Raji (cell line): ENCODE measurements around the gene PCGF5.

ENCODE experiments used
- POLR2A ChIP-seq: IDR thresholded peaks from 2 replicates; pipeline ENCODE4 v1.6.1; 2011; ENCODE audit warnings: low read depth, low read length, control low read depth; ENCODE audit not compliant: insufficient read depth

Gene PCGF5

DNA sequence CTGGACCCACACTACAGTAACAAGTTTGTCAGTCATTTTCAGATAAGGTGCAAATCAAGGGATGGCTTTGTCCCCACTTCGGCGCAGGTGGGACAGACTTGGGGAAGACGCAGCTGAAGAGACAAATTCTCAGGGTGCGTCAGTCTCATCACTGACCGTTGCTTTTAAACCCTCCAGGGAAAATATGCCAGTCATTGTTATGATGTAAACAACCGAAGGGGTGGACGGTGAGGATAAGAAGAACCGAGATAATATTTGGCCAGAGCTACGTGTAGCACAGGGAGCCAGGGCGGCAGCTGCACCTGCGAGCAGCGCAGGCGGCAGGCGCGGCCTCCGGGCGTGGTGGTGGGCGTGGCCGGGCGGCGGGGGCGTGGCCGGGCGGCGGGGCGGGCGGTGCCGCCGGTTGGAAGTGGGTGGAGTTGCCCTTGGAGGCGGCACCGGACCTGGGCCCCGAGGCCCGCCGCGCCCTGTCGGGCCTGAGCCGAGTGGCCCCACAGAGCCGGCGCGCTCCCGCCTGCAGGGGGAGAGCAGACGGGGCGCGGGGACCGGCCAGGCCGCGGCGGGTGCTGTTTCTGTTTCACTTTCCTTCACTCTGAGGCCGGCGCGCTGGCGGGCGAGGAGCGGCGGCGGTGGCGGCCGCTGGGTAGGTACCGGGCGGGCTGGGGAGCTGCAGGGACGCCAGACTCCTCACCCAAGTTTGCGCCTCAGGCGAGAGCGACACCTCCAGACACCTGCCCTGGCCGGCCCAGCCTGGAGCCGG lies at the start of gene PCGF5:
PCGF5 (plus strand) TSS at position 470 of the 760 bp plus-strand sequence. CDS start 2,209 bp downstream, outside the sequence.
- TF ChIP-seq POLR2A: peak; percentile 70

DNA sequence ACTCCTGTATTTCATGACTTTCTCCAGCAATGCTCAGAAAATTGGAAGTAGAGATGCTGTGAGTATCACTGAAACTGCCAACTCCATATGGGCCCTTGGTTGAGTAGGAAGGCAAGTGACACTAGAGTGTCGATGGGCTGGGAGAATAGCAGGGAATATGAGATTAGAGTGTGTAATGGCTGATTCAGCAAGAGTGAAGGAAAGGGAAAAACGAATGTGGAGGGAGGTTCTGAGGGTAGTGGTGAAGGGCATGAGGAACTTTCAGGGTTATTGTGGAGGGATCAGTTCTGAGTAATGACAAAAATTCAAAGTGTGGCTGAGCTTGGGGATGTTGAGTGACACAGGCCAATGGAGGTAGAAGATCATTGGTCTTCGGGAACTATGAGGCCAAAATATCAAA lies 49.0 kb upstream of the PCGF5 start:
- TF ChIP-seq POLR2A: no peak

DNA sequence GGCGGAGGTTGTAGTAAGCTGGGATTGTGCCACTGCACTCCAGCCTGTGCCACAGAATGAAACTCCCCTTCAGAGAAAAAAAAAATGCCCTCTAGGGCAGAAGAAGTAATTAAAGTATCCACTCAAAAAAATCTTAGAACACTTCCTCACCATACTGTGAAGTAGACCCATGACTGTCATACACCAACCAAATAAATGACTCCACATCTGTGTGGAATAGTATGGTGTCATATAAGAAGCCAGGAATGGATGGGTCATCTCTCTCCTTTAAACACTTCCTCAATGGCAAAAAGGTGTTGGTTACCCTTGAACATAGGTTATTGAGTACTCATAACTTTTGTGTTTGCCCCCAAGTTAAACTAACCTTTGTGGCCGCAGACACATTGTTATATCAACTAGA lies 48.1 kb upstream of the PCGF5 start:
- TF ChIP-seq POLR2A: no peak

DNA sequence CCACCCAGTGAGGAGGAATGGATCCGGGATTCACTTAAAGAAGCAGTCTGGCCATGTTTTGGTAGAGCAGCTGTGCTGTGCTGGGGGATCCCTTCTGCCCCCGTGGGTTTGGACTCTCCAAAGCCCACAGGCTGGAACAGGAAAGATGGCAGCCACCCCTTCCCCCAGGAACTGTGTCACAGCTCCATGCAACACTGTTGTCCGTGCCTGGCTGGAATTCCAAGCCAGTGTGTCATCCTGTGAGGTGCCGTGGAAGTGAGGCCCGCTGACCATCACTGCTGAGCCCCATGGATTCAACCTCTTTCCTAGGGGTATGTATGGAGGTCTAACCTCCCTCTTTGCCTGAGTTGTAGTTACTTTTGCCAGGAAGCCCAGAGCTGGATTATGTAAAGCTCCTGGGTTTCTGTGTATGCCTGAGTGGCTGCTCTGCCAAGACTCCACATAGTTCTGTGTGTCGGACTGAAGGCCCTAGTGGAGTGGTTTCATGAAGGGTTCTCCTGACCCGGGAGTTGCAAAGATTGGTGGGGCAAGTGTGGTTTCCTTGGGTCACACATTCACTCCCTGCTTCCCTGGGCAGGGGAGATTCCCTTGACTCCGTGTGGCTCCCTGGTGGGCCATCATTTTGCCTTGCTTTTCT lies 35.1 kb upstream of the PCGF5 start:
- TF ChIP-seq POLR2A: no peak

DNA sequence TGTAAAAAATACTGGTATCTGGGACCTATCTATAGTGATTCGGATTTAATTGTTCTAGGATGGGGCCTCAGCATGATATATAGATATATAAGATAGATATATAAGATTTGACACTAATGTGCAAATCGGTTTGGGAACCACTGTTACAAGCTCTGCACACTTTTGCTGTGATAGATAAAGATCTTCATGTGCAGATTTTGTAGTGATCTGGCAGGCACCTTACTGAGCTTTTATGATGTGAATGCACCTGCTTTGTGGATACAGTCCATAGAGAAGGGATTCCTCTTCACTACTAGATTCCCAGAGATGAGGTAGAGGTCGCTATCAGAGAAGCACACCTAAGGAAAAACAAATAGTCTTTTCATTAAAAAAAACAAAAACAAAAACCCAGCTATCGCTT lies 33.3 kb upstream of the PCGF5 start:
- no peak for TF ChIP-seq POLR2A

DNA sequence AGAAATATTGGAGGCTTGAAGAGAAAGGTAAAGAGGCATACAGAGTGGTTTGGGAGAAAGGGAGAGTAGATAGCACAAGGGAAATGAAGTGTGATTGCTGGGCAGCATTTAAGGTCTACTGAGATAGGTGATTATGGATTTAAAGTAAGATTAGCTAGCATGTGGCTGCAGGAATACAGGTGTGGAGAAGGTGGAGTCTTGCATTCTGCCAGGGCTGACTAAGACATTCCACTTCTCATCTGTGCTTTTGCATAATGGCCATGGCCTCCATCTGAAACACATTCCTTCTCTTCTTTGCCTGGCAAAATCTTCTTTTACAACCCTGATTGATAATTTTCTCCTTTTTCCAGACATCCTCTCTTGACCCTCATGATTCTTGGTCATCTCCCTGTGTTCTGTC lies 31.6 kb upstream of the PCGF5 start:
- no peak for TF ChIP-seq POLR2A

DNA sequence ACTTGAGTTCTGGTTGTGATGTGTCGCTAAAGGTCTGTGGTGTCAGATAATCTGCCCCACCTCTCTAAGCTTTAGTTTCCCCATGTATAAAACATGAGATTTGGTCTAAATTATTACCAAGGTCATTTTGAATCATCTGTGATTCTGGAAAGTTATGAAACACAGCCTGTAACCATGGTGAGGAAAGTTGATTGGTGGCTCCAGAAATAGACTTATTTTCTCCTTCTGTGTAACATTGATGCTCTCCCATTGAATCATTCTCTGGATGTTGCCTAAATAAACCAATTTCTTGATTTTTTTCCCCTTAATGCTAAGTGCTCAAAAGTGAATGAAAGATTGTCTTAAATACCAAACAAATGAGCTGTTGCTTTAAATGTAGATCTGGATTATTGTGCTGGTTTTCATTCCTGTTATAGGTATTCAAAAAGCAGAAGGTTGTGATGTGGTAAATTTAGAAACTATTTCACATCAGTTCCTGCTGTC lies 30.0 kb upstream of the PCGF5 start:
- TF ChIP-seq POLR2A: no peak

DNA sequence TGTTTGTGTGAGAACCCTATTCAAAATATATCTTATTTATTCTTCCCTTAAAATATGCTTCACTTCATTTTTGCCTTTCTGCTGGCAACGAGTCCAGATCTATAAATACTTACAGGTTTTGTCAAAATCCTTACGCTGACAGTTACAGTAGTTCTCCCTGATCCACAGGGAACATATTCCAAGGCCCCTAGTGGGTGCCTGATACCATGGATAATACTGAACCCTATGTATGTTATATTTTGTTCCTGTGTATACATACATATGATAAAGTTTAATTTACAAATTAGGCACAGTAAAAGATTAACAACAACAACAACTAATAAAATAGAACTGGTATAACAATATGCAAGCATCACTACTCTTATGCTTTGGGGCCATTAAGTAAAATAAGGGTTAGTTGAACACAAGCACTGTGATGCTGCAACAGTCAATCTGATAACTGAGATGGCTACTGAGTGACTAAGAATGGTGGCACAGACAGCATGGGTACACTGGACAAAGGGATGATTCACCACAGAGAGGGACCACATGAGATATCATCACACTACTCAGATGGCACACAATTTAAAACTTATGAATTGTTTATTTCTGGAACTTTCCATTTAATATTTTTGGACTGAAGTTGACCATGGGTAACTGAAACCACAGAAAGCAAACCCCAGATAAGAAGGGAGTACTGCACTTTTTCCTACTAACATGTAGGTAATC lies 29.4 kb upstream of the PCGF5 start:
- TF ChIP-seq POLR2A: no peak

DNA sequence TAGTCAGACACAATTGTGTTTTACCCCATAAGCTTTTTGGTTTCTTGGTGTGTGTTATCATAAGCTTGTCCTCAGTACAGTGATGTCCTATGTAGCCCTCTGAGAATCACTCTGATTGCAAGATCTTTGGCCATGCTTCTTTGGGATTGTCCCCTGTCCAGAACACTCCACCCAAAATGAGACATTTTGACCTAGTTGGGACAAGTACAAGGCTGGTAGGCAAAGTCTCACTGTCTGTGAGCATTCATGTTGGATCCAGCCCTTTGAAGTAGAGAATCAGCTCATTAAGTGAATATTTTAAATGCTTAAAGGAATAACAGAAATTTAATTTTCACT lies 28.9 kb upstream of the PCGF5 start:
- no peak for TF ChIP-seq POLR2A

DNA sequence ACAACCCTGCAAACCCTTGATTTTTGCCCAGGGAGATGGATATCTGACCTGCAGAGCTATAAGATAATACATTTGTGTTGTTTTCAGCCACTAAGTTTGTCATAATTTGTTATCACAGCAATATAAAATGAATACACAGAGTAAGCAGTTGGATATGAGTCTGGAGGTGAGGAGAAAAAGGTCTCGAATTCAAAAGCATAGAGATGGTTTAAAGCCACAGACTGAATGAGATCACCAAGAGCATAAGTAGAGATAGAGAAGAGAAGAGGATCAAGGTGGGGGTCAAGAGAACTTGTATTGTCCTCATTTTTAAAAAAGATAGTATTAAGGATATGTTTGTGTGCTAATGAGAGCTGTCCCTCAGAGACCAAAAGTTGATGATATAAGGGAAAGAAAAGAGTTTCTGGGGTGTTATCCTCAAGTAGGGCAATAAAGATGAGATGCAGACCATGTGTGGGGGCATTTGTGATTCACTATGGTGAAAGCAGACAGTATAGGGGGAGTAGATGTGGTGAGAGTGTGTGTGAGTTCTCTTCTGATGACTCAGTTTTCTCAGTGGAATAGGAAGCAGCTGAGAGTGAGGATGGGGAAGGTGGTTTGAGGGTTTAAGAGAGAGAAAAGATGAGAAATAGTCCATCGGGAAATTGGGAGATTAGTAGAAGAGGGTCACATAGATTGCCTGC lies 25.8 kb upstream of the PCGF5 start:
- no peak for TF ChIP-seq POLR2A

DNA sequence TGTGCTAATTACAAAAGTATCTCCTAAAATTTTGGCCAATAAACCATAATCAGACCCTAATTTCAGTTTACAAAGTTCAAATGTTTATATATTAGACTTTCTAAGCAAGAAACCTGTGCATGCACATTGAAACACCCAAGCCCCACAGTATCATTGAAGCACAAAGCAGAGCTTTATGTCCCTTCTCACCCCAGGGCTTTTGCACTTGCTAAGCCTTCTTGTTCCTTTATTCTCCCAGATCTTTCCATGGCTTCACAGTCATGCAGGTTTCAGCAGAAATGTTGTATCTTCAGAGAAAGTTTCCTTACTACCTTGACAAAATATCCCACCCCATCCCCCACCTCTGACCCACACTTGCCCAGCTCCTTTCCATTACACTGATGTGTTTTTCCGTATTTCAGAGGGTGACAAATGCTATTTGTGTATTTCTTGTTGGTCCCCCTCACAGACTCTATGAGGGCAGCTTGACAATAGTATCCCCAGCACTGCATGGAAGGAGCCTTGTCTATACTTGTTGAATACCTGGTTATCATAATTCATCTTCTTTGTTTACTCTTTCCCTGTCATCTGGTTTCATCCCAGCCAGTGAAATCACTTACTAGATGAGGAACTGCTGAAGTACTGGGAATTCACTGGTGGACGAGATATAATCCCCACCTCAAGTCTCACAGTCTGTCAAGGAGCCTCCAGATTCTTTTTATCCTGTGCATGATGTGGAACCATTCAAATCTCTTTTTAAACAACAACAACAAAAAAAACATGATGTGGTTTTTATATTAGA lies 24.0 kb upstream of the PCGF5 start:
- TF ChIP-seq POLR2A: peak; percentile 4; the same call in 1 of the 2 replicates

DNA sequence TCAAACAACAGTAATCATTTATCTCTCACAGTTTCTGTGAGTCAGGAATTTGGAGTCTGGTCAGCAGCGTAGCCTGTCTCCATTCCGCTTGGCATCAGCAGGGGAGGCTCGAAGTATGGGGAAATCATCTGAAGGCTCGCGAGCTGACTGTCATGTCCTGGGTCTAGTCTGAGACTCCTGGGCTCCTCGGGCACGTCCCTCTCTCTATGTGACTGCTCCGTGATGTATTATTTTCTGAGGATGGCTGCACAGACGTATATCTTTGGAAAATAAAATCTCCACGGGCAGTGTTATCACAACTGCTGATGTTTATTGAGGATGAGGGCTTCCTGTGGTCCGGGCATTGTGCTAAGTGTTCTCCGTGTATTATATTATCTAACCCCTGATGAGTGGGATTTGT lies 23.3 kb upstream of the PCGF5 start:
- no peak for TF ChIP-seq POLR2A

DNA sequence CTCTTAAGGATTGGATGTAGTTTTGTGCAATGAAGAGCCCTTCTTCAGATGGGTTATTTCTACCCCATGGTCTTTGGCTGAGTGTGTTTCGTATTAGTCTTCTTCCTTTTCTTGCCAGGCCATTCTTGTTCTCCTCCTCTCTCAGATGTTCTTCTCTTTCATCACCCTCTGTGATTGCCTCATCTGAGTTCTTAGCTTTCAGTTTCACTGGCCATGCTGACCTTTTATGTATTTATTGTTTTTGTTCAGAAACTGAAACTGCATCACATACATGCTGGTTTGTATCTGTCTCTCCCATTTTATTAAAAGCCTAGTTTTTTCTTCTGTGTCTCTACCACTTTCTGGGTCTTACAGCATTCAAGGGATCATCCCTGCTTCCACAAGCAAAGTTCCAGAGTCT lies 21.7 kb upstream of the PCGF5 start:
- no peak for TF ChIP-seq POLR2A

DNA sequence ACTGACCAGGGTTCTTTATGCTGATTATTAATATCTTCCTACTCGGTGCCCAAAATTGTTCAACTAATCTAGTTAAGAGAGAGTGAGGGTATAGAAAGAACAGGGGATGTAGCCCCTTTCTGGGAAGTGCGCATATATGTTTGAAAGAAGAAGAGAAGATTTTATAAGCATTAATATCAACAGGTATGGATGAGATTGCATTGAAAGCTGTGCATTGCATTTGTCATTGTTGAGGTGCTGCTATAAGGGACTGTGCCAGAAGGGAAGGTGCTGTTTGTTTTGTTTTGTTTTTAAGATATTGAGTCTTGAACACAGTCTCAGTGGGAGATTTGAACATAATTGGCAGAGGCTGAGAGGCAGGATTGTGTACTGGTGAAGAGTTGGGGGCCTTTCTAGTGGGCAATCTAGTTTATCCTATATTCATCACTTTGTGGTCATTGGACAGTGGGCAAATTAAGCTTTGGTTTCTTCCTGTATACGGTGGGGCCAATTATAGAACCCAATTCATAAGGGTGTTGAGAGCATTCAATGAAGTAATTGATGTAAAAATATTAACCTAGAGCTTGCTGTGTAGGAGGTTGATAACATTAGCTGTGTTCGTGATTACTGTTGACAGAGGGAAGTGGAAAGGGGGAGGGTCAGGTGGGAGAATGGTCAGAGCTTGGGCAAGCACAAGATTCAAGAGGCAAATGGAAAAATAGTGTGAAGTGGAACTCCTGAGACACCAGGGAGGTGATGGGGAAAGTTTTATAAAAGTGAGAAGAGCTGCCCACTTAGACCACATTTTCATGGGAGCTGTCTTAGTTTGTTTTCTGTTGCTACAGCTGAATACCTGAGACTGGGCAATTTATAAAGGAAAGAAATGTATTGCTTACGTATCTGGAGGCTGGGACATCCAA lies 19.9 kb upstream of the PCGF5 start:
- TF ChIP-seq POLR2A: no peak
